ENCODE results near the gene TSHZ2.
"Not testable (repeated sequence)": the region's sequence is repeated elsewhere in the genome, so short reads cannot be mapped to it uniquely, and the experiment has no call there.

Gene TSHZ2

DNA sequence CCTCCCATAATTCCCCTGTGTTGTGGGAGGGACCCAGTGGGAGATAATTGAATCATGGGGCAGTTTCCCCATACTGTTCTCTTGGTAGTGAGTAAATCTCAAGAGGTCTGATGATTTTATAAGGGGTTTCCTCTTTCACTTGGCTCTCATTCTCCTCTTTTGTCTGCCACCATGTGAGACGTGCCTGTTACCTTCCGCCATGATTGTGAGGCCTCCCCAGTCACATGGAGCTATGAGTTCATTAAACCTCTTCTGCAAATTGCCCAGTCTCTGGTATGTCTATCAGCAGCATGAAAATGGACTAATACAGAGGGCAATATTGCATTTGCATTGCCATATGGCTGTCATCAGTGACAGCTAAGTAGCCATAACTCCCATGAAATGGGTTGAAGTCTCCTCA, 558.3 kb downstream of the TSHZ2 start:
- DNase-seq = no peak

GRCh38 chr20:53532654-53533312, 560.6 kb downstream of the TSHZ2 start:
- DNase-seq = not testable (repeated sequence)

GRCh38 chr20:53533500-53533899, 561.3 kb downstream of the TSHZ2 start:
- no peak for DNase-seq

DNA sequence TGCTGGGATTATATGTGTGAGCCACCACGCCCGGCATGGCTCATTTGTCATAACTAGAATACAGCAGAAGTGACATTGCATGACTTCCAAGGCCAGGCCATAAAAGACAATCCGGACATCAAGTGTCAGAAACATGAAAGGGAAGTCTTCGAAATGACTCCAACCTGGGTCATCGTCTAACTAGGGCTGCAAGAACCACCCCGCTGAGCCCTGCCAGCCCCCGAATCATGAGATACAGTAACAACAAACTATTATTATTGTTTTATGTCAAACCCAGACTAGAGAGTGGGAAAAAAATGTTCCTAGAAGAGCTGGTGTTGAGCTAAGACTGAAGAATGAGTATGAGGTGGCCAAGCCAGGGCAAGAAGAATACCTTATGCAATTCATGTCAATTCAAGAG, 561.9 kb downstream of the TSHZ2 start:
- no peak for DNase-seq

DNA sequence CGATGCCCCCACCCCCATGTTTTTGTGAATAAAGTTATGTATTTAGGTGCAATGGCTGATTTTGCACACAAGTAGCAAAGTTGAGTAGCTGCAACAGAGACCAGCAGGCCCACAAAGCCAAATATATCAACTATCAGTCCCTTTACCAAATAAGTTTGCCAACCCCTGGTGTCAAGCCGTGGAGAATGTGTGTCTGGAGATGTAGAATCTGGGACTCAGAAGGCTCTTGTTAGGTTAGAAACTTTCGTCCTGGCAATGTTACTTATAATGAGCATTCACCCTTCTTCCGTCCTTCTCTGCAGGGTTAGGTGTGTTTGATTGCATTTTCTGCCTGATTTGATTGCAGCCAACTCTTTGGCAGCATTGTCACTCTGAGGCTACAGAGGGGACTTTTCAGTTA, 563.7 kb downstream of the TSHZ2 start:
- no peak for DNase-seq

DNA sequence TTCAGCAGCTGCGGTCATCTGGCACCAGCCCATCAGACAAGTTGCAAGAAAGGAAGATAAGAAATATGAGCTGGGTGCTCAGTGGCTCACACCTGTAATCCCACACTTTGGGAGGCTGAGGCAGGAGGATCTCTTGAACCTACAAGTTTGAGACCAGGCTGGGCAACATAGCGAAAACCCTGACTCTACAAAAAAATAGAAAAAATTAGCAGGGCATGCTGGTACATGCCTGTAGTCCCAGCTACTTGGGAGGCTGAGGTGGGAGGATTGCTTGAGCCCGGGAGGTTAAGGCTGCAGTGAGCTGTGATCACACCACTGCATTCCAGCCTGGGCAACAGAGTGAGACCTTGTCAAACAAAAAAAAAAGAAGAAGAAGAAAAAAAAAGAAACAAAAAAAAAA, 564.2 kb downstream of the TSHZ2 start:
- not testable (repeated sequence) for DNase-seq

DNA sequence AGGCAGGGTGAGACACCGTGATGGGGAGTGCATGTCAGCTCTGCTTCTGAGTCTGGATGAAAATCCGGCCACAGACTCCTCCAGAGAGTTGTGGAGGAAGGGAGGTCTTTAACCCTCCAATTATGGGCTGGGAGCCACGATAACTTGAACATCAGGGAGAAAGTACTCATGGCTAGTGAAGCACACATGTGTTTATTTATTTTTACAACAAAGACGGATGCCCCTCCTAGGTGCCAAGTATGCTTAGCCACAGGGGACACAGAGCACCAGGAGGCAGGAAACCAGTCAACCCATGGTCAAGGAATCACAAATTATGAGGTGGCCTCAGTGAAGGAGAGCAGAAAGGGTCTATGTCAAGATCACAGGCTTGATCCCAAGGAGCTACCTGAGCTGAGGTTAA, 567.4 kb downstream of the TSHZ2 start:
- no peak for DNase-seq

Data from stimulated activated CD4-positive, alpha-beta T cell treated with anti-CD3 and anti-CD28 coated beads, Interleukin-2, amount 100 ng/mL, for 24 hours (primary cell).